Endothelial cell of umbilical vein (primary cell): ENCODE data around the gene DUSP15. TPM values are rescaled to one million over a fixed set of nuclear protein-coding genes. Genes with fewer than 3 reads are reported as not detected.

Source experiments
- BruUV-seq: library from RNA; stranded (reverse); fragments of 400-500 nt; replicated peaks from 2 replicates; lab custom pipeline; 2021; lab: Mats Ljungman, UMichigan
- CTCF ChIA-PET: fragments of 300-600, 350-600 bp; sonication (Branson Sonifier 250); formaldehyde crosslinking; loops from one replicate; lab custom pipeline; 2021; ENCODE audit warnings: antibody characterized with exemption, inconsistent platforms; lab: Charles Lee
- POLR2A ChIA-PET: fragments of 300-600, 350-600 bp; sonication (Branson Sonifier 250); formaldehyde crosslinking; loops from one replicate; lab custom pipeline; 2021; ENCODE audit warnings: antibody characterized with exemption, inconsistent platforms; lab: Charles Lee
- DNase-seq: peaks from one replicate; pipeline ENCODE4 v3.0.0-alpha.2; 2011; ENCODE audit warnings: low read depth, low spot score
- FAIRE-seq: peaks from 2 replicates; lab custom pipeline; 2011; peaks lifted over from hg19 to GRCh38; lab: Jason Lieb, UNC
- H2AFZ ChIP-seq: 2 replicates; pipeline ENCODE4 v1.6.0; 2012; ENCODE audit warnings: low read depth, low read length, control low read depth, inconsistent platforms
- H3K27ac ChIP-seq: 2 replicates; pipeline ENCODE4 v1.5.1; 2011; ENCODE audit warnings: low read depth, mild to moderate bottlenecking, control low read depth, low read length, moderate library complexity; ENCODE audit not compliant: insufficient read depth
- H3K27me3 ChIP-seq, 2 experiments: 2 replicates each; pipeline versions ENCODE4 v1.6.0 to v1.6.1; 2011; ENCODE audit warnings: low read length in 2 of 2, mixed read lengths in 1 of 2; ENCODE audit not compliant: control insufficient read depth in 2 of 2, insufficient read depth in 2 of 2
- H3K36me3 ChIP-seq, 2 experiments: 2 replicates in 1 of 2; 3 replicates in 1 of 2; pipeline ENCODE4 v1.5.1; 2011; ENCODE audit warnings: low read length in 2 of 2, mild to moderate bottlenecking in 1 of 2, moderate library complexity in 1 of 2; ENCODE audit not compliant: control insufficient read depth in 2 of 2, insufficient read depth in 2 of 2; ENCODE audit errors: extremely low read depth in 1 of 2
- H3K4me1 ChIP-seq: 3 replicates; pipeline ENCODE4 v1.5.1; 2011; ENCODE audit warnings: mild to moderate bottlenecking, low read length; ENCODE audit not compliant: control insufficient read depth, insufficient read depth; ENCODE audit errors: extremely low read depth
- H3K4me2 ChIP-seq: 2 replicates; pipeline ENCODE4 v1.6.1; 2011; ENCODE audit warnings: low read length, control low read depth, mixed read lengths; ENCODE audit not compliant: insufficient read depth
- H3K4me3 ChIP-seq, 3 experiments: fragments of 200-600 bp in 1 of 3; sonication (generic), shearing (Covaris generic) in 1 of 3; replicated peaks in 1 of 3; 2 replicates each; pipeline ENCODE4 v1.5.1; 2011 to 2016; ENCODE audit warnings: control low read depth in 3 of 3, low read length in 3 of 3, mild to moderate bottlenecking in 2 of 3, inconsistent platforms in 1 of 3, low read depth in 1 of 3, moderate library complexity in 1 of 3; ENCODE audit not compliant: insufficient read depth in 1 of 3
- H3K79me2 ChIP-seq: 2 replicates; pipeline ENCODE4 v1.6.0; 2012; ENCODE audit warnings: low read length, inconsistent platforms; ENCODE audit not compliant: control insufficient read depth, insufficient read depth
- H3K9ac ChIP-seq: replicated peaks from 2 replicates; pipeline ENCODE3; 2011; ENCODE audit warnings: low read length, control low read depth; ENCODE audit not compliant: insufficient read depth; ENCODE audit errors: extremely low read depth
- H3K9me1 ChIP-seq: replicated peaks from 3 replicates; pipeline ENCODE4 v1.6.0; 2011; ENCODE audit warnings: mild to moderate bottlenecking, low read length; ENCODE audit not compliant: control insufficient read depth, insufficient read depth; ENCODE audit errors: extremely low read depth
- H3K9me3 ChIP-seq: replicated peaks from 2 replicates; pipeline ENCODE4 v1.5.1; 2012; ENCODE audit warnings: low read length, inconsistent platforms; ENCODE audit not compliant: control insufficient read depth, insufficient read depth
- H4K20me1 ChIP-seq: replicated peaks from 2 replicates; pipeline ENCODE3; 2011; ENCODE audit warnings: mild to moderate bottlenecking, low read length; ENCODE audit not compliant: control insufficient read depth, insufficient read depth; ENCODE audit errors: extremely low read depth
- EZH2 ChIP-seq: IDR thresholded peaks from 2 replicates; pipeline ENCODE4 v1.6.1; 2012; ENCODE audit warnings: borderline replicate concordance, low read depth, mild to moderate bottlenecking, moderate library complexity, low read length, inconsistent platforms; ENCODE audit not compliant: severe bottlenecking
- FOS ChIP-seq: IDR thresholded peaks from 2 replicates; pipeline ENCODE4 v1.6.1; 2011; ENCODE audit warnings: mild to moderate bottlenecking, low read length, moderate library complexity, borderline replicate concordance; ENCODE audit not compliant: insufficient read depth
- GATA2 ChIP-seq: IDR thresholded peaks from 2 replicates; pipeline ENCODE4 v1.7.0; 2011; ENCODE audit warnings: low read depth, mild to moderate bottlenecking, moderate library complexity, mixed read lengths, low read length; ENCODE audit not compliant: insufficient read length, insufficient read depth
- JUN ChIP-seq: IDR thresholded peaks from 2 replicates; pipeline ENCODE4 v1.6.1; 2011; ENCODE audit warnings: borderline replicate concordance, low read depth; ENCODE audit not compliant: insufficient read length, insufficient read depth
- MYC ChIP-seq: IDR thresholded peaks from one replicate; pipeline ENCODE4 v1.6.1; 2011; ENCODE audit warnings: mild to moderate bottlenecking, low read depth, low read length
- POLR2A ChIP-seq: IDR thresholded peaks from 2 replicates; pipeline ENCODE4 v1.6.1; 2012; ENCODE audit warnings: low read depth, mild to moderate bottlenecking, control low read depth, low read length
- POLR2AphosphoS5 ChIP-seq: IDR thresholded peaks from 2 replicates; pipeline ENCODE4 v1.6.1; 2012; ENCODE audit warnings: low read depth, mild to moderate bottlenecking, control low read depth, low read length, moderate library complexity; ENCODE audit not compliant: insufficient read depth
- dilution Hi-C: fragments of 300-500 bp; cut with MboI; formaldehyde crosslinking; loops from one replicate; pipeline ENCODE4 v1.15.0; 2019; ENCODE audit warnings: low sequenced_read_pairs; ENCODE audit not compliant: extremely low pct_ligation_motif_present
- intact Hi-C: fragments of 100-400 bp; cut with micrococcal nuclease; formaldehyde crosslinking; loops from one replicate; pipeline ENCODE4 v1.10.0; 2022
- polyA plus RNA-seq, 4 experiments: library from polyadenylated mRNA; depleted of rRNA in 3 of 4; stranded (reverse) in 3 of 4; unstranded in 1 of 4; fragments of >200 nt; gene quantifications; 2 replicates each; pipeline versions ENCODE4 v1.2.1 to v1.2.3, GENCODE V29; 2011 to 2012; ENCODE audit warnings: missing spikeins in 1 of 4
- total RNA-seq: library from RNA; stranded (reverse); gene quantifications from 2 replicates; pipeline ENCODE4 v1.2.3, GENCODE V29; 2021
- TF ChIP-seq, protein P1 (sequence below): IDR thresholded peaks from 2 replicates; pipeline ENCODE4 v1.6.1; 2011; ENCODE audit not compliant: insufficient read depth, insufficient read length
- TF ChIP-seq, protein P2 (sequence below), 2 donors: IDR thresholded peaks; 1 replicate in 1 of 2; 2 replicates in 1 of 2; pipeline ENCODE4 v1.5.1; 2011; ENCODE audit warnings: low read length in 2 of 2, mild to moderate bottlenecking in 2 of 2, moderate library complexity in 2 of 2, control low read depth in 1 of 2, inconsistent platforms in 1 of 2, low read depth in 1 of 2; ENCODE audit not compliant: insufficient read depth in 1 of 2; ENCODE audit errors: extremely low read depth in 1 of 2

The DUSP15 gene
- total and polyA plus RNA-seq, 2 donors (not counting 3 experiments of a cell fraction or from before 2014, with no cell fraction given) = 0.33 TPM; not detected in 1

GRCh38 chr20:31864521-31865400 is 5.6 kb downstream of the DUSP15 start:
- BruUV-seq = no TSS peak
- Histone ChIP-seq H3K27ac (no peak overlapping the region), H3K4me3 (no peak overlapping the region), H3K4me1 (no peaks in the 10 kb centered on the region), H4K20me1 (no peaks in the 10 kb centered on the region), H3K79me2 (no peaks in the 10 kb centered on the region), H3K27me3 (peaks cover 15 to 20% of the 10 kb centered on the region in 2 experiments), H3K9ac (no peak overlapping the region), H3K9me3 (no peaks in the 10 kb centered on the region), H3K9me1 (no peaks in the 10 kb centered on the region), H3K4me2 (no peak overlapping the region), H3K36me3 (no peaks in the 10 kb centered on the region), H2AFZ (no peak overlapping the region)
- intact Hi-C loops (no loop called here), dilution Hi-C loops (no loop called here)
- ChIA-PET POLR2A (no interaction called here), CTCF (interaction anchor here (0.7 to 1.6 kb wide), 4 partner anchors 12 to 167 kb away, joined by 3 to 4 read pairs (median 3); partner anchors contain the start of gene PDRG1)
- no peak for FAIRE-seq
- no peak for DNase-seq
- TF ChIP-seq, protein P1, sequence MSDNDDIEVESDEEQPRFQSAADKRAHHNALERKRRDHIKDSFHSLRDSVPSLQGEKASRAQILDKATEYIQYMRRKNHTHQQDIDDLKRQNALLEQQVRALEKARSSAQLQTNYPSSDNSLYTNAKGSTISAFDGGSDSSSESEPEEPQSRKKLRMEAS = no peak
- TF ChIP-seq JUN = no peak
- TF ChIP-seq POLR2AphosphoS5 = no peak
- TF ChIP-seq FOS = no peak
- no peak for TF ChIP-seq POLR2A
- TF ChIP-seq GATA2 = no peak
- no peak for TF ChIP-seq EZH2
- TF ChIP-seq, protein P2, sequence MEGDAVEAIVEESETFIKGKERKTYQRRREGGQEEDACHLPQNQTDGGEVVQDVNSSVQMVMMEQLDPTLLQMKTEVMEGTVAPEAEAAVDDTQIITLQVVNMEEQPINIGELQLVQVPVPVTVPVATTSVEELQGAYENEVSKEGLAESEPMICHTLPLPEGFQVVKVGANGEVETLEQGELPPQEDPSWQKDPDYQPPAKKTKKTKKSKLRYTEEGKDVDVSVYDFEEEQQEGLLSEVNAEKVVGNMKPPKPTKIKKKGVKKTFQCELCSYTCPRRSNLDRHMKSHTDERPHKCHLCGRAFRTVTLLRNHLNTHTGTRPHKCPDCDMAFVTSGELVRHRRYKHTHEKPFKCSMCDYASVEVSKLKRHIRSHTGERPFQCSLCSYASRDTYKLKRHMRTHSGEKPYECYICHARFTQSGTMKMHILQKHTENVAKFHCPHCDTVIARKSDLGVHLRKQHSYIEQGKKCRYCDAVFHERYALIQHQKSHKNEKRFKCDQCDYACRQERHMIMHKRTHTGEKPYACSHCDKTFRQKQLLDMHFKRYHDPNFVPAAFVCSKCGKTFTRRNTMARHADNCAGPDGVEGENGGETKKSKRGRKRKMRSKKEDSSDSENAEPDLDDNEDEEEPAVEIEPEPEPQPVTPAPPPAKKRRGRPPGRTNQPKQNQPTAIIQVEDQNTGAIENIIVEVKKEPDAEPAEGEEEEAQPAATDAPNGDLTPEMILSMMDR (IDR thresholded peaks at IDR 0.05; ENCODE audit: extremely low read depth in 1 of 2, insufficient read depth in 1 of 2, low read depth in 1 of 2, low read length in 2 of 2) = no peak
- TF ChIP-seq MYC = no peak
